ENCODE results near the gene KRT79. TPM values are rescaled to one million over a fixed set of nuclear protein-coding genes. Genes with fewer than 3 reads are reported as not detected.

The KRT79 gene
- total and polyA plus RNA-seq, 2 of the 8 experiments (the other 6 are each of a cell fraction or from before 2014, with no cell fraction given), result not detected

DNA sequence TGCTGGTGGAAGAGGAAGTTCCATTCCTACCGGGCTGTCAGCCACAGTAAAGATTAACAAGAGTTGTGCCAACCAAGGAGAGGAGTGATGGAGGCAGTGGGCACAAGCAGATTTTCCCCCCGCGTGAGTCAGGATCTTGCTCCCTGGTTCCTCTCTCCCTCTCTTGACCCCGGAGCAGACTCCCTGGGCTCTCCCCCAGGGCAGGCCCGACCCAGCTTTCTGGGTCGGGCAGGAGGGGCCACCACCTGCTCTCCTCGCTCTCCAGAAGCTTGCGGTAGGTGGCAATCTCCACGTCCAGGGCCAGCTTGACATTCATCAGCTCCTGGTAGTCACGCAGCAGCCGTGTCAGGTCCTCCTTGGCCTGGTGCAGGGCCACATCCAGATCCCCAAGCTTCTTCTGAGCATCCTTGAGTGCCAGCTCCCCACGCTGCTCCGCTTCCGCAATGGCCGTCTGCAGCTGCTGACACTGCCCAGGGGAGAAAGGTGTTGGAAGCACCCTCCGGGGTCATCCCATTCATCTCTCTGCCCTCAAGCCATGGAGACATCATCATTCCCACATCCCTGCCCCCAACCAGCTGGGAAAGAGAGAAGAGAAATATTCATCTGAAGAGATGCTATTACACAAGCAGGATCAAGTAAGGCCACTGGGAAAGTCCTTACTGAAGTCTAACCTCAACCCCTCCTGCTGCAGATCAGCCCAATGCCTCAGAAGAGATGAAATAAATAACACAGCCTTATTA is 11.2 kb downstream of the KRT79 start:
- Histone ChIP-seq H4K20me1 (replicated peaks in 1 of 2; ENCODE audit: control insufficient read depth in 1 of 2, insufficient read depth in 2 of 2, low read length in 2 of 2) (no peaks in the 10 kb centered on the region), H3K4me2 (ENCODE audit: insufficient read depth in 1 of 2, low read depth in 2 of 2, low read length in 2 of 2) (no peak overlapping the region), H3K4ac (replicated peaks; ENCODE audit: insufficient read length, low read depth, low read length) (no peak overlapping the region), H3K4me1 (replicated peaks in 1 of 4; ENCODE audit: control insufficient read depth in 3 of 4, insufficient read depth in 4 of 4, low read length in 3 of 4) (no peaks in the 10 kb centered on the region; a peak in 2 of 7 replicates), H3K4me3 (ENCODE audit: extremely low read depth in 1 of 4, insufficient read depth in 2 of 4, low read depth in 3 of 4, low read length in 4 of 4) (no peak overlapping the region), H3K18ac (ENCODE audit: extremely low read depth, low read length) (no peak overlapping the region), H3K79me2 (ENCODE audit: control insufficient read depth in 1 of 2, insufficient read depth in 2 of 2, low read length in 2 of 2) (no peaks in the 10 kb centered on the region), H4K8ac (ENCODE audit: extremely low read depth, insufficient read depth, low read length) (no peak overlapping the region), H3K36me3 (ENCODE audit: control insufficient read depth in 2 of 4, insufficient read depth in 4 of 4, low read length in 3 of 4) (no peaks in the 10 kb centered on the region), H3K9me3 (ENCODE audit: insufficient read depth in 2 of 2, low read depth in 1 of 2, low read length in 1 of 2) (no peaks in the 10 kb centered on the region), H3K23me2 (ENCODE audit: low read depth, low read length) (no peaks in the 10 kb centered on the region), H3K9ac (replicated peaks in 1 of 4; ENCODE audit: extremely low read depth in 1 of 4, low read depth in 3 of 4, low read length in 3 of 4) (no peak overlapping the region), H3K27ac (ENCODE audit: low read depth, low read length) (no peak overlapping the region), H2AFZ (ENCODE audit: low read length) (no peak overlapping the region), H3K56ac (replicated peaks; ENCODE audit: insufficient read length, low read depth, low read length) (no peak overlapping the region), H2BK5ac (ENCODE audit: low read depth, low read length) (no peak overlapping the region), H3K79me1 (ENCODE audit: low read depth, low read length) (no peaks in the 10 kb centered on the region), H2BK20ac (ENCODE audit: low read length) (no peak overlapping the region), H4K5ac (ENCODE audit: insufficient read length, low read depth, low read length) (no peak overlapping the region), H2AK5ac (ENCODE audit: low read depth, low read length) (no peak overlapping the region), H3K27me3 (replicated peaks in 1 of 4; ENCODE audit: control insufficient read depth in 3 of 4, extremely low read depth in 1 of 4, insufficient read depth in 3 of 4, low read length in 3 of 4) (0 out of 7 replicates have a peak, but pooled peaks cover 0 to 2% (median 0%) of the 10 kb centered on the region in 4 experiments), H2BK12ac (ENCODE audit: low read depth, low read length) (no peak overlapping the region), H2BK15ac (ENCODE audit: low read length) (no peak overlapping the region), H4K91ac (replicated peaks; ENCODE audit: insufficient read length, low read length) (no peak overlapping the region), H3K14ac (ENCODE audit: insufficient read length) (no peak overlapping the region), H3K23ac (ENCODE audit: insufficient read length) (no peak overlapping the region), H2BK120ac (replicated peaks; ENCODE audit: low read depth, low read length) (no peak overlapping the region)
- 86% methylated on average over 11 of the region's 16 CpGs; no CpG with 5 or more reads in 1 of the 2 experiments for WGBS, 2 experiments (ENCODE audit: extremely low coverage in 1 of 2, insufficient coverage in 1 of 2, insufficient read length in 1 of 2, insufficient replicate concordance in 2 of 2, low coverage in 1 of 2, low lambda C conversion rate in 2 of 2, missing lambda C conversion rate in 1 of 2)
- CTCF ChIA-PET (ENCODE audit: partially characterized antibody), result interaction anchor here (0.6 to 1.8 kb wide), 10 partner anchors 9 to 1974 kb away, joined by 3 to 8 read pairs (median 3); no protein-coding TSS in a partner anchor
- TF ChIP-seq KDM1A (IDR thresholded peaks at IDR 0.05; ENCODE audit: borderline replicate concordance, low read length) (peak; percentile 54; the same call in 1 of the 2 replicates), USF2 (IDR thresholded peaks at IDR 0.05; ENCODE audit: low read length) (no peak), EGR1 (IDR thresholded peaks at IDR 0.05; ENCODE audit: borderline replicate concordance, low read depth, low read length) (no peak)
- no peak for FAIRE-seq
- DNase-seq (ENCODE audit: low read depth in 1 of 2, low spot score in 2 of 2), result no peak
- POLR2A ChIA-PET (ENCODE audit: partially characterized antibody), result interaction anchor here (0.6 to 0.7 kb wide), 2 partner anchors 15 to 144 kb away, joined by 3 to 5 read pairs; no protein-coding TSS in a partner anchor

Data from H1 (cell line).